GM19468 (cell line): ENCODE measurements around the gene PRSS21.

Source experiments
- ATAC-seq: cut with Tn5 transposase; IDR thresholded peaks from one replicate; pipeline ENCODE4 v1.9.1; 2021; ENCODE audit warnings: mild to moderate bottlenecking, moderate library complexity, moderate number of reproducible peaks; ENCODE audit not compliant: unreplicated experiment; ENCODE audit errors: extremely low read depth

The PRSS21 gene

GRCh38 chr16:2799859-2800226, 17.2 kb upstream of the PRSS21 start:
- no peak for ATAC-seq

GRCh38 chr16:2803545-2804195, 13.4 kb upstream of the PRSS21 start:
- ATAC-seq: no peak

- ATAC-seq: no peak
These were observed 12.3 kb upstream of the PRSS21 start for GRCh38 chr16:2804728-2805127.

- no peak for ATAC-seq
These were observed 10.8 kb upstream of the PRSS21 start for GRCh38 chr16:2806286-2806685.

- no peak for ATAC-seq
These were observed 8.9 kb upstream of the PRSS21 start for GRCh38 chr16:2808181-2808580.

GRCh38 chr16:2809149-2809760, 7.8 kb upstream of the PRSS21 start:
- ATAC-seq: no peak

- no peak for ATAC-seq
These were observed 6.4 kb upstream of the PRSS21 start for GRCh38 chr16:2810651-2811050.

- ATAC-seq: no peak
These were observed 5.2 kb upstream of the PRSS21 start for GRCh38 chr16:2811703-2812471.

- ATAC-seq: no peak
These were observed 3.2 kb upstream of the PRSS21 start for GRCh38 chr16:2813771-2814221.

- ATAC-seq: no peak
These were observed 2.3 kb upstream of the PRSS21 start for GRCh38 chr16:2814551-2815298.

GRCh38 chr16:2815299-2815771, 1.7 kb upstream of the PRSS21 start:
- ATAC-seq: no peak

GRCh38 chr16:2817340-2818271, 569 bp downstream of the PRSS21 start:
- ATAC-seq: no peak

GRCh38 chr16:2818272-2818876, 1.3 kb downstream of the PRSS21 start:
- ATAC-seq: no peak

GRCh38 chr16:2819179-2819938, 2.3 kb downstream of the PRSS21 start:
- ATAC-seq: no peak

- no peak for ATAC-seq
These were observed 3.1 kb downstream of the PRSS21 start for GRCh38 chr16:2819939-2820835.

- ATAC-seq: no peak
These were observed 3.9 kb downstream of the PRSS21 start for GRCh38 chr16:2820836-2821486.
